GM13977 (cell line): ENCODE data around the gene UGDH.
"Not testable (repeated sequence)": the region's sequence is repeated elsewhere in the genome, so short reads cannot be mapped to it uniquely, and the experiment has no call there.

ENCODE experiments used
- DNase-seq: peaks from one replicate; pipeline ENCODE4 v3.0.0; 2012; ENCODE audit warnings: low spot score
- in situ Hi-C: fragments of 300-500 bp; cut with MboI; formaldehyde crosslinking; loops from one replicate; pipeline ENCODE4 v1.12.0; 2022; ENCODE audit warnings: low sequenced_read_pairs, low pct_unique_long_range_greater_than_20kb, mixed read lengths, inconsistent platforms; ENCODE audit not compliant: unreplicated experiment
- TF ChIP-seq, protein P1 (sequence below): IDR thresholded peaks from 2 replicates; pipeline ENCODE4 v1.5.1; 2012; ENCODE audit warnings: mild to moderate bottlenecking, control low read depth; ENCODE audit not compliant: insufficient read depth; ENCODE audit errors: extremely low read depth, missing control alignments

UGDH gene

DNA sequence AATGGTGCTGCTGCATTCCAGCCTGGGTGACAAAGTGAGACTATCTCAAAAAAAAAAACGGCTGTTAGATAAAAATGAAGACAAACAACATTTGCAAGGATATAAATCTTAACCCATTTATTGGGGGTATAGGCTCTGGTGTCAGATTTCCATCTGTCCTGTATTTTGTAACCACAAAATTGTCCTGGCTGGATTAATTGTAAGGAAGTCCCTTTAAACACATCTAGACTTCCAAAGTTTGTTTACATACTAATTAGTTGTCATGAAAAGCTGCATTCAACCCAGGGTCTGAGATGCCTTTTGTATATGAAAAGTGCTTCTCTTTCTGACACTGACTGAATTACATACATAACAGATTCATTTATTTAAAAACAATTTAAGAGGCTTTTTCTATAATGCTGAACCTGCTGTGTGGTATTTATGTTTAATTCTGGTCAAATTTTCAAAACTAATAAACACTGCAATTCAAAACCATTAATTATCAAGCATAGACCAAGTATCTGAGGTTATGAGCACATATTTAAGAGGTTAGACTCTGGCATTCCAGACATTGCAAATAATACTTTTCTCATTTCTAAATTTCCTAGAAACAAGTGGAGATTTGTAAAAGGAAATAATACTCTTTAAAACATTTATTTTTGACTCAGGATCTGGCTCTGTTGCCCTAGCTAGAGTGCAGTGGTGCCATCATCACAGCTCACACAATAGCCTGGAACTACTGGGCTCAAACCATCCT is 17.5 kb upstream of the UGDH start:
- TF ChIP-seq, protein P1, sequence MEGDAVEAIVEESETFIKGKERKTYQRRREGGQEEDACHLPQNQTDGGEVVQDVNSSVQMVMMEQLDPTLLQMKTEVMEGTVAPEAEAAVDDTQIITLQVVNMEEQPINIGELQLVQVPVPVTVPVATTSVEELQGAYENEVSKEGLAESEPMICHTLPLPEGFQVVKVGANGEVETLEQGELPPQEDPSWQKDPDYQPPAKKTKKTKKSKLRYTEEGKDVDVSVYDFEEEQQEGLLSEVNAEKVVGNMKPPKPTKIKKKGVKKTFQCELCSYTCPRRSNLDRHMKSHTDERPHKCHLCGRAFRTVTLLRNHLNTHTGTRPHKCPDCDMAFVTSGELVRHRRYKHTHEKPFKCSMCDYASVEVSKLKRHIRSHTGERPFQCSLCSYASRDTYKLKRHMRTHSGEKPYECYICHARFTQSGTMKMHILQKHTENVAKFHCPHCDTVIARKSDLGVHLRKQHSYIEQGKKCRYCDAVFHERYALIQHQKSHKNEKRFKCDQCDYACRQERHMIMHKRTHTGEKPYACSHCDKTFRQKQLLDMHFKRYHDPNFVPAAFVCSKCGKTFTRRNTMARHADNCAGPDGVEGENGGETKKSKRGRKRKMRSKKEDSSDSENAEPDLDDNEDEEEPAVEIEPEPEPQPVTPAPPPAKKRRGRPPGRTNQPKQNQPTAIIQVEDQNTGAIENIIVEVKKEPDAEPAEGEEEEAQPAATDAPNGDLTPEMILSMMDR = no peak
- in situ Hi-C loops = no loop called here
- no peak for DNase-seq

DNA sequence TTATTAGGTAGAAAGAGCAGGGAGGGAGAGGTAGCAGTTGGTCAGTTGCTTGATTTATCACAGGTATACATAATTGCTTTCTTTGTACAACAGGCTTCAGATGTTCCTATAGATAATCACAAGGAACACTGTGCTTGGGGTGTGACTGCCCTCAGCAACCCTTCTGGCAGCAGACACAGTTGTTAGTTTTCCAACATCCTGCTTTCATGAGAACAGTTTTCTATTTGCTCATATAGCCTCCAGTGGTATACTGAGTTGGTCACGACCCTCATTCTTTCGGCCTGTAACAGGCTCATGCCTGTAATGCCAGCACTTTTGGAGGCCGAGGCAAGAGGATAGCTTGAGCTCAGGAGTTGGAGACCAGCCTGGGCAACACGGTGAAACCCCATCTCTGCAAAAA is 16.8 kb upstream of the UGDH start:
- in situ Hi-C loops, DNase-seq: not testable (repeated sequence)

DNA sequence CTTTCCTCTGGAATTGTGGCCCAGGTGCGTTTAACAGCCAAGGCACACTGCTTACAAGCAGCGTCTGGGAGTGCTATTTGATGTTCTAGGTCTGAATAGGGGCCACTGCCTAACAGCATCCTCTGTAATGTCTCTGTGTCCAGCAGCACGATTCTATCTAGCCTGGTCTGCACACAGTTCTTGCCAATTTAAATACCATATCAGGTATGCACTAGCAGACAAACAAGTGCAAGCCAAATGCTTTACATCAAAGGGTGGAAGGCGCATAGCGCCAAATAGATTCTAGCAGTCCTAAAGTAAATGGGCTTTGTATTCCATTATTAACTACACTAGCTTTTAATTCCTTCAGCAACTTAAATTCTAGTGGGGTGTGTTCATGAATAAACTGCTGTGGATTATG is 15.8 kb upstream of the UGDH start:
- in situ Hi-C loops = no loop called here
- no peak for DNase-seq
- TF ChIP-seq, protein P1 = no peak

DNA sequence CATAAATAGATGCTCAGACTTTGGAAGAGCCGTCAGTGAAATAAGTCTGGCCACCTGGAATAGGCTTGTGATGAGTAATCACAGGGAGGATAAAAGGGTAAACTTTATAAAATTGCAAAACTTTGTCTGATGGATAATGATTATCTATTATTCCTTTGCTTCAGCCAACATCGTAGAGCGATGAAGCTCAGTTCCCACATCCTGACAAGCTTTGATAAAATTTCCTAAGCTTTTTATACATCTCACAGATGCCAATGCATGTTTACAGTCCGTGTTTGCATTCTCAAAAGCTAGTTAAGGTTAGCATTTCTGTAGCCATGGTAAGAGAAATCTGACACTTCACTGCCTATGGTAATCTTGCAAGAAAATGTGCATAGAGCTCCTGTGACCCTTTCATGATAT is 15.4 kb upstream of the UGDH start:
- DNase-seq = no peak
- TF ChIP-seq, protein P1 = no peak
- in situ Hi-C loops = no loop called here

DNA sequence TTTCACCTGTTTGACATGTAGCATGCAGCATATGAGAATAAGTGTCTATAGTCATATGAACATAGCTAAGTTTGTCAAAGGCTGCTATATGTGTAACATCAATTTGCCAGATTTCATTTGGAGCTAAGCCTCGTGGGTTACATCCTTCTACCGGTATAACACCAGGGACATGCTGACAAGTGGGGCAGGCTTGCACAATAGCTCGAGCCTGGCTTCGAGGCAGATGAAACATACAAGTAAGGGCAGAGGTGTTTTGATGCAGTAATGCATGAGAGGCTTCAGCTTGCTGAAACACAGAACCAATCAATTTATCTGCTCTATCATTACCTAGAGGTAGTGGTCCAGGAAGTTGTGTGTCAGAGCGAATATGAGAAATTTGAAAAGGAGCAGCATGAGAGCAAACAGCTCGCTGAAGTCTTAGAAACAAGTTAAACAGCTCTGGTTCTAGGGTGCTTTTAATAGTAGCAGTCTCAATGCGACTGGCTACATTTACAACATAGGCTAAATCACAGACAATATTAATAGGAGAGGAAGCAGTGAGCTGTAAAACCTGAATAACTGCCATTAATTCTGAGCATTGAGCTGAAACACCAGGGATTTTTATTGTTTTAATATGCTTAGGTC is 14.9 kb upstream of the UGDH start:
- in situ Hi-C loops = no loop called here
- TF ChIP-seq, protein P1 = no peak
- DNase-seq = no peak

DNA sequence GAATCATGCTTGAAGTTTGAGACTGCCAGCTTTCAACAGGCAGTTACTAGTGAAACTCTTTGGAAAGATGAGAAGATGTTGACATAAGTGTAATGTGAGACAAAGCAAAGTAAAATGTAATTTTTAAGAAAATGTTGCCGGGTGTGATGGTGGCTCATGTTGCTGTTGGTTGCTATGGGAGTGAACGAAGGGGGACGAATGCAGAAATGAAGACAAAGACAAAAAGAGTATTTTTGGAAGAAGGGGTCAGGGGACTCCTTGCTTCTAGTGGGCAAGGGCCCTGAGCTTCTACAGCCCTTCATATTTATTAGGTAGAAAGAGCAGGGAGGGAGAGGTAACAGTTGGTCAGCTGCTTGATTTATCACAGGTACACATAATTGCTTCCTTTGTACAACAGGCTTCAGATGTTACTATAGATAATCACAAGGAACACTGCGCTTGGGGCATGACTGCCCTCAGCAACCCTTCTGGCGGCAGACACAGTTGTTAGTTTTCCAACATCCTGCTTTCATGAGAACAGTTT is 11.9 kb upstream of the UGDH start:
- in situ Hi-C loops = no loop called here
- DNase-seq = no peak
- TF ChIP-seq, protein P1 = no peak

DNA sequence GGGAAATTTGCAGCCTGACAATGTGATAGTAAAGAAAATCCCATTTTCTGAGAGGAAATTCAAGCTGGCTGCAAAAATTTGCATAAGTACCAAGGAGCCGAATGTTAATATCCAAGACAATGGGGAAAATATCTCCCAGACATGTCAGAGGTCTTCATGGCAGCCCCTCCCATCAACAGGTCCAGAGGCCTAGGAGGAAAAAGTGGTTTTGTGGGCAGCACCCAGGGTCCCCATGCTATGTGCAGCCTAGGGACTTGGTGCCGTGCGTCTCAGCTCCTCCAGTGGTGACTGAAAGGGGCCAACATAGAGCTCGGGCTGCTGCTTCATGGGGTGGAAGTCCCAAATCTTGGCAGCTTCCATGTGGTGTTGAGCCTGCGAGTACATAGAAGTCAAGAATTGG is 6.3 kb upstream of the UGDH start:
- DNase-seq = no peak
- TF ChIP-seq, protein P1 = no peak
- in situ Hi-C loops = no loop called here

DNA sequence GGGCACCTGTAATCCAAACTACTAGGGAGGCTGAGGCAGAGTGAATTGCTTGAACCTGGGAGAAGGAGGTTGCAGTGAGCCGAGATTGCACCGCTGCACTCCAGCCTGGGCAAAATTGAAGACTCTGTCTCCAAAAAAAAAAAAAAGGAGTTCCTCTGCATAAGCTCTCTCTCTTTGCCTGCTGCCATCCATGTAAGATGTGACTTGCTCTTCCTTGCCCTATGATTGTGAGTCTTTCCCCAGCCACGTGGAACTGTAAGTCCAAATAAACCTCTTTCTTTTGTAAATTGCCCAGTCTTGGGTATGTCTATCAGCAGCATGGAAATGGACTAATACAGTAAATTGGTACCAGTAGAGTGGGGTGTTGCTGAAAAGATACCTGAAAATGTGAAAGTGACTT is 5.0 kb upstream of the UGDH start:
- in situ Hi-C loops = not testable (repeated sequence)

More for the DNA sequence above, 5.0 kb upstream of the UGDH start:
- DNase-seq = not testable (repeated sequence)
